HL-60 (cell line): ENCODE measurements around the gene POLRMT.
"Not testable (repeated sequence)": the region's sequence is repeated elsewhere in the genome, so short reads cannot be mapped to it uniquely, and the experiment has no call there.

ENCODE experiments used
- DNase-seq, 2 experiments: peaks; one replicate each; pipeline ENCODE4 v3.0.0-alpha.2; 2010 to 2020; ENCODE audit warnings: low read depth in 1 of 2, low spot score in 1 of 2
- H3K27ac ChIP-seq: fragments of 250-450 bp; sonication (Bioruptor Pico); replicated peaks from 2 replicates; pipeline ENCODE4 v1.5.1; 2020; ENCODE audit warnings: mild to moderate bottlenecking, moderate library complexity
- H3K27me3 ChIP-seq: fragments of 250-450 bp; sonication (Bioruptor Pico); 2 replicates; pipeline ENCODE4 v1.5.1; 2021; ENCODE audit warnings: mild to moderate bottlenecking, moderate library complexity; ENCODE audit not compliant: insufficient read depth, poor library complexity, severe bottlenecking
- H3K4me3 ChIP-seq: replicated peaks from 2 replicates; pipeline ENCODE4 v1.5.1; 2011; ENCODE audit warnings: mild to moderate bottlenecking, control low read depth, low read length; ENCODE audit not compliant: insufficient read depth
- GABPA ChIP-seq: IDR thresholded peaks from 2 replicates; pipeline ENCODE4 v1.6.1; 2012; ENCODE audit warnings: low read depth
- POLR2AphosphoS5 ChIP-seq: IDR thresholded peaks from 2 replicates; pipeline ENCODE4 v1.6.1; 2012; ENCODE audit warnings: low read depth
- SPI1 ChIP-seq: IDR thresholded peaks from 2 replicates; pipeline ENCODE4 v1.6.1; 2012; ENCODE audit warnings: low read depth, mild to moderate bottlenecking, borderline replicate concordance
- TF ChIP-seq, protein P1 (sequence below): IDR thresholded peaks from 2 replicates; pipeline ENCODE4 v1.6.1; 2012; ENCODE audit warnings: low read depth; ENCODE audit not compliant: insufficient replicate concordance
- TF ChIP-seq, protein P2 (sequence below): IDR thresholded peaks from one replicate; pipeline ENCODE4 v1.5.1; 2011; ENCODE audit warnings: low read length, control low read depth, inconsistent platforms; ENCODE audit not compliant: insufficient read depth

POLRMT gene

DNA sequence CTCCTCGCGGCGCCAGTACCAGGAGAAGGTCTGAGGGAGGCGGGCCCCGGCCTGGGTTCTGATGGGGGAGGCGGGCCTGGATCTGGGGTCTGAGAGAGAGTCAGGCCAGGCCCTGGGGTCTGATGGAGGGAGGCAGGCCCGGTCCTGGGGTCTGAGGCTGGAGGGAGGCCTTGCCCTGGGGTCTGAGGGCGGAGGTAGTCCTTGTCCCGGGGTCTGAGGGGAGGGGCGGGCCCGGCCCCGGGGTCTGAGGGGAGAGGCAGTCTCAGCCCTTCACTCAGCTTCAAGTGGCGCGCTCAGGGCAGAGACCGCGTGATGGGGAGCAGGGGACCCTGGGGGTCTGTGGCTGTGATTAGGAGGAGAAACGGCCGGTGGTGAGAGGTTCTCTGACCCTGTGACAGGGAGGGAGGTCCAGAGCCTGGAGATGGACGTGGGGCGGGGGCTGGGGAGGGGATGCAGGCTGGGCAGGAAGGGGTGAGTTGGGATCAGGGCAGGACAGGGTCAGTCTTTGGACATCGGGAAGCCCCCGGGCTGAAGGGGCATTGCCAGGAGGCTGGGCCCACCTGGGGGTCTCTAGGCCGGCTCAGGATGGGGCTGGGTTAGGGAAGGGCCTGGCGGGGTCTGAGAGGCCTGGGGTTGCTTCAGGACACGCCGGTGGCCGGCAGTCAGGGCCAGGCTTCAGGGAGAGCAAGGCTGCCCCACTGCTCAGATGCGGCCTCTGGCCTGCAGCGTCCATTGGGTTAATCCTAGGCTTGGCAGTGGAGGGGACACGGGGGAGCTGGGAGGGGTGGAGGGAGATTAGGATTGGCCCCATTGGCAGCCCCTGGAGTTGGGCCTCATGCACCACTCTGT, 25.0 kb downstream of the POLRMT start:
- H3K27me3 ChIP-seq, result no peaks in the 10 kb centered on the region
- TF ChIP-seq SPI1 (no peak), GABPA (no peak), POLR2AphosphoS5 (no peak)
- TF ChIP-seq, protein P1, sequence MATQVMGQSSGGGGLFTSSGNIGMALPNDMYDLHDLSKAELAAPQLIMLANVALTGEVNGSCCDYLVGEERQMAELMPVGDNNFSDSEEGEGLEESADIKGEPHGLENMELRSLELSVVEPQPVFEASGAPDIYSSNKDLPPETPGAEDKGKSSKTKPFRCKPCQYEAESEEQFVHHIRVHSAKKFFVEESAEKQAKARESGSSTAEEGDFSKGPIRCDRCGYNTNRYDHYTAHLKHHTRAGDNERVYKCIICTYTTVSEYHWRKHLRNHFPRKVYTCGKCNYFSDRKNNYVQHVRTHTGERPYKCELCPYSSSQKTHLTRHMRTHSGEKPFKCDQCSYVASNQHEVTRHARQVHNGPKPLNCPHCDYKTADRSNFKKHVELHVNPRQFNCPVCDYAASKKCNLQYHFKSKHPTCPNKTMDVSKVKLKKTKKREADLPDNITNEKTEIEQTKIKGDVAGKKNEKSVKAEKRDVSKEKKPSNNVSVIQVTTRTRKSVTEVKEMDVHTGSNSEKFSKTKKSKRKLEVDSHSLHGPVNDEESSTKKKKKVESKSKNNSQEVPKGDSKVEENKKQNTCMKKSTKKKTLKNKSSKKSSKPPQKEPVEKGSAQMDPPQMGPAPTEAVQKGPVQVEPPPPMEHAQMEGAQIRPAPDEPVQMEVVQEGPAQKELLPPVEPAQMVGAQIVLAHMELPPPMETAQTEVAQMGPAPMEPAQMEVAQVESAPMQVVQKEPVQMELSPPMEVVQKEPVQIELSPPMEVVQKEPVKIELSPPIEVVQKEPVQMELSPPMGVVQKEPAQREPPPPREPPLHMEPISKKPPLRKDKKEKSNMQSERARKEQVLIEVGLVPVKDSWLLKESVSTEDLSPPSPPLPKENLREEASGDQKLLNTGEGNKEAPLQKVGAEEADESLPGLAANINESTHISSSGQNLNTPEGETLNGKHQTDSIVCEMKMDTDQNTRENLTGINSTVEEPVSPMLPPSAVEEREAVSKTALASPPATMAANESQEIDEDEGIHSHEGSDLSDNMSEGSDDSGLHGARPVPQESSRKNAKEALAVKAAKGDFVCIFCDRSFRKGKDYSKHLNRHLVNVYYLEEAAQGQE, result no peak
- TF ChIP-seq, protein P2, sequence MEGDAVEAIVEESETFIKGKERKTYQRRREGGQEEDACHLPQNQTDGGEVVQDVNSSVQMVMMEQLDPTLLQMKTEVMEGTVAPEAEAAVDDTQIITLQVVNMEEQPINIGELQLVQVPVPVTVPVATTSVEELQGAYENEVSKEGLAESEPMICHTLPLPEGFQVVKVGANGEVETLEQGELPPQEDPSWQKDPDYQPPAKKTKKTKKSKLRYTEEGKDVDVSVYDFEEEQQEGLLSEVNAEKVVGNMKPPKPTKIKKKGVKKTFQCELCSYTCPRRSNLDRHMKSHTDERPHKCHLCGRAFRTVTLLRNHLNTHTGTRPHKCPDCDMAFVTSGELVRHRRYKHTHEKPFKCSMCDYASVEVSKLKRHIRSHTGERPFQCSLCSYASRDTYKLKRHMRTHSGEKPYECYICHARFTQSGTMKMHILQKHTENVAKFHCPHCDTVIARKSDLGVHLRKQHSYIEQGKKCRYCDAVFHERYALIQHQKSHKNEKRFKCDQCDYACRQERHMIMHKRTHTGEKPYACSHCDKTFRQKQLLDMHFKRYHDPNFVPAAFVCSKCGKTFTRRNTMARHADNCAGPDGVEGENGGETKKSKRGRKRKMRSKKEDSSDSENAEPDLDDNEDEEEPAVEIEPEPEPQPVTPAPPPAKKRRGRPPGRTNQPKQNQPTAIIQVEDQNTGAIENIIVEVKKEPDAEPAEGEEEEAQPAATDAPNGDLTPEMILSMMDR, result no peak
- peak overlapping the region; percentile 59 for H3K27ac ChIP-seq
- no peak overlapping the region for H3K4me3 ChIP-seq
- no peak for DNase-seq

DNA sequence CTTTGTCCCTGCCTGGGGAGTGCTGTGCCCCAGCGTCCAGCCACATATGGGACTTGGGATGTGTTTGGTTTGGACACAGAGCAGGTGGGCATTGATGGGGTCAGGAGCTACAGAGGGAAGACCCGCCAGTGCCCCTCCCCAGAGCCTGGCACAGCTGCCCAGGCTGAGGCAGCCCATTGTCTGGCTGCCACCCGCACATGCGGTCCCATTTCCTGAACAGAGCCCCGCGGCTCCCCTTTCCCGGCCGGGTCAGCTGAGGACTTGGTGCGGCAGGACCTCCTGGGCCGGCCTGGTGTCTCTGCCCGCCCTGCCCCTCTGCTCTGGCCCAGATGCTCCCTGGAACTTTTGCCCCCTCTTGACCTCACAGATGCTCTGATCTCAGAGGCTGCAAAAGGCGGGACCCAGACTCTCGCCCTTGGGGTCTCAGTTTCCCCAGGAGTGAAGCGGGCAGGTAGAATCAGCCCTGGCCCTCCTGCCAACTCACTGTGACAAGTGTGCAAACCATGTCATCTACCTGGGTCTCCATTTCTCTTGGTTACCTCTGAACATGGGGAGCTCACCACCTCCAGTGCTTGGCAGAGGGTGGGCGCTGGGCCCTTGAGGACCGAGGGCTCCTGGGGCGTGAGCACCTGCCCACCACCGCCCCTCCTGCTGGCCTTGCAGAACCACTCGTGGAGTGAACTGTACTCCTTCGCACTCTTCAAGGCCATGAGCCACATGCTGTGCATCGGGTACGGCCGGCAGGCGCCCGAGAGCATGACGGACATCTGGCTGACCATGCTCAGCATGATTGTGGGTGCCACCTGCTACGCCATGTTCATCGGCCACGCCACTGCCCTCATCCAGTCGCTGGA, 25.8 kb downstream of the POLRMT start:
- Histone ChIP-seq H3K4me3 (no peak overlapping the region), H3K27ac (no peak overlapping the region)

DNA sequence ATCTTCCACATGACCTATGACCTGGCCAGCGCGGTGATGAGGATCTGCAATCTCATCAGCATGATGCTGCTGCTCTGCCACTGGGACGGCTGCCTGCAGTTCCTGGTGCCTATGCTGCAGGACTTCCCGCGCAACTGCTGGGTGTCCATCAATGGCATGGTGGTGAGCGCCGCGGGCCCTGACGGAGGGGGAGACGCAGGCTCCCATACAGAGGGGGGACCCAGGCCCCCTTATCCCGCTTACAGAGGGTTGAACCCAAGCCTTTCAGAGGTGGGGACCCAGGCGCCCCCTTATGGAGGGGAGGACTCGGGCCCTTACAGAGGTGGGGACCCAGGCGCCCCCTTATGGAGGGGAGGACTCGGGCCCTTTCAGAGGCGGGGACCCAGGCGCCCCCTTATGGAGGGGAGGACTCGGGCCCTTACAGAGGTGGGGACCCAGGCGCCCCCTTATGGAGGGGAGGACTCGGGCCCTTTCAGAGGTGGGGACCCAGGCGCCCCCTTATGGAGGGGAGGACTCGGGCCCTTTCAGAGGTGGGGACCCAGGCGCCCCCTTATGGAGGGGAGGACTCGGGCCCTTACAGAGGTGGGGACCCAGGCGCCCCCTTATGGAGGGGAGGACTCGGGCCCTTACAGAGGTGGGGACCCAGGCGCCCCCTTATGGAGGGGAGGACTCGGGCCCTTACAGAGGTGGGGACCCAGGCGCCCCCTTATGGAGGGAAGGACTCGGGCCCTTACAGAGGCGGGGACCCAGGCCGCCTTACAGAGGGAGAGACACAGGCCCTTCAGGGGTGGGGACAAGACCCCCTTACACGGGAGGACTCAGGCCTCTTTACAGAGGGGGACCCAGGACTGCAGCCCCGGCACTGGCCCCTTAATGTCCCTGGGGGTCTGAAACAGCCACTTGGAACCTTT, 28.0 kb downstream of the POLRMT start:
- not testable (repeated sequence) for H3K27me3 ChIP-seq
- 0 out of 2 replicates have a peak overlapping the region, but pooled peaks have one; percentile 50 for H3K27ac ChIP-seq
- H3K4me3 ChIP-seq, result peak overlapping the region; percentile 26
- peak in 1 of 2 experiments; percentile 74 for DNase-seq

More for the DNA sequence above, 25.8 kb downstream of the POLRMT start:
- TF ChIP-seq SPI1 (no peak), POLR2AphosphoS5 (no peak), GABPA (no peak)
- TF ChIP-seq, protein P1, result no peak
- TF ChIP-seq, protein P2, result no peak
- H3K27me3 ChIP-seq, result no peaks in the 10 kb centered on the region
- DNase-seq, result no peak
